Esophagus muscularis mucosa (tissue), 4 donors: Measurements from ENCODE around the gene EHD1. TPM values are rescaled to one million over a fixed set of nuclear protein-coding genes. Genes with fewer than 3 reads are reported as not detected.

ENCODE experiments used
- DNase-seq: peaks from one replicate; pipeline ENCODE4 v3.0.0-alpha.2; 2017; ENCODE audit errors: extremely low spot score
- H3K27ac ChIP-seq, 4 donors: fragments of 200-600 bp; sonication (generic); replicated peaks in 1 of 4; 1 replicate in 3 of 4; 2 replicates in 1 of 4; pipeline ENCODE4 v1.5.1; 2016 to 2019; ENCODE audit warnings: mild to moderate bottlenecking in 1 of 4
- H3K27me3 ChIP-seq, 4 donors: fragments of 200-600 bp; sonication (generic); one replicate each; pipeline versions ENCODE4 v1.5.1 to v1.6.0; 2016 to 2019
- H3K36me3 ChIP-seq, 4 donors: fragments of 200-600 bp; sonication (generic); one replicate each; pipeline ENCODE4 v1.5.1; 2016 to 2019
- H3K4me1 ChIP-seq, 4 donors: fragments of 200-600 bp; sonication (generic); one replicate each; pipeline ENCODE4 v1.5.1; 2016 to 2019
- H3K4me3 ChIP-seq, 4 donors: fragments of 200-600 bp; sonication (generic); 1 replicate in 2 of 4; 2 replicates in 2 of 4; pipeline ENCODE4 v1.5.1; 2016 to 2019; ENCODE audit warnings: mild to moderate bottlenecking in 4 of 4, moderate library complexity in 1 of 4
- H3K9me3 ChIP-seq, 4 donors: fragments of 200-600 bp; sonication (generic); 1 replicate in 3 of 4; 2 replicates in 1 of 4; pipeline ENCODE4 v1.5.1; 2016 to 2019
- CTCF ChIP-seq, 3 experiments: fragments of 200-600 bp in 2 of 3; fragments of 450-650 bp in 1 of 3; sonication (generic) in 2 of 3; IDR thresholded peaks; one replicate each; pipeline ENCODE4 v1.5.1; 2017 to 2019; ENCODE audit warnings: antibody characterized with exemption in 3 of 3, mild to moderate bottlenecking in 2 of 3, moderate library complexity in 1 of 3
- EP300 ChIP-seq: sonication (generic); formaldehyde crosslinking; IDR thresholded peaks from one replicate; pipeline ENCODE4 v1.6.1; 2017; ENCODE audit warnings: antibody characterized with exemption
- POLR2A ChIP-seq: fragments of 450-650 bp; IDR thresholded peaks from one replicate; pipeline ENCODE4 v1.6.1; 2017; ENCODE audit warnings: antibody characterized with exemption, moderate library complexity, mild to moderate bottlenecking, low read depth
- POLR2AphosphoS5 ChIP-seq, 2 donors: sonication (generic); formaldehyde crosslinking; IDR thresholded peaks; one replicate each; pipeline ENCODE4 v1.6.1; 2017; ENCODE audit warnings: antibody characterized with exemption in 2 of 2
- WGBS: methylation state at CpG from one replicate; pipeline ENCODE4 v1.1.5; 2018; 5-methylcytosine and 5-hydroxymethylcytosine counted together
- intact Hi-C: fragments of 100-400 bp; cut with DNase I; formaldehyde crosslinking; loops from one replicate; pipeline ENCODE4 v1.15.1; 2023
- total RNA-seq, 4 donors: library from RNA; depleted of rRNA; stranded (reverse); fragments of >200 nt; gene quantifications; one replicate each; pipeline versions ENCODE4 v1.1.0 to v1.2.1, GENCODE V29; 2016

Gene EHD1
- total RNA-seq, 4 donors from 2014 or later: 57.0 to 193 (median 104) TPM

DNA sequence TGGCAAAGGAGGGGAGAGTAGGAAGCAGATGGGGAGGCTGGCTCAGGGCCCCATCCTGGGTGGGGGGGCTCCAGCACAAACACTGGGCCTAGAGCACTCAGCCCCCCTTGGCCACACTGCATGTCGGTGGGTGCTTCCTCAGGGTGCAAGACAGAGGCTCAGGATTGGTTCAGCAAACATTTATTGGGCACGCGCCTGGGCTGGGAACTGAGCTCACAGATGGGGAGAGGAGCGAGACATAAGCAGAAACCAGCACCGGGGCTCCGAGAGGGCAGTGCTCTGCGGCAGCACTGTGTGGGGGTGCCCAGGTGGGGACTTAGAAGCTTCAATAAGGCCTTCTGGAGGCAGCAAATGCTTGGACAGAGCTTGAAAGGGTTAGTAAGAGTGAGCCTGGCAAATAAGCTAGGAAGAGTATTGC, 12.1 kb upstream of the EHD1 start:
- Histone ChIP-seq H3K27me3 (no peaks in the 10 kb centered on the region), H3K4me1 (peaks cover 30 to 37% (median 34%) of the 10 kb centered on the region in 4 donors), H3K27ac (no peak overlapping the region), H3K9me3 (no peaks in the 10 kb centered on the region), H3K36me3 (peaks cover 0 to 12% (median 9%) of the 10 kb centered on the region in 4 donors), H3K4me3 (no peak overlapping the region)
- no peak for TF ChIP-seq POLR2A
- TF ChIP-seq CTCF (IDR thresholded peaks at IDR 0.05): no peak
- TF ChIP-seq POLR2AphosphoS5 (IDR thresholded peaks at IDR 0.05): no peak
- no peak for TF ChIP-seq EP300
- WGBS: 90% methylated on average over 7 of the region's 7 CpGs
- intact Hi-C loops: loop anchor here (10.0 kb wide), 1 partner anchor 106 kb away; no protein-coding TSS in a partner anchor
- no peak for DNase-seq

DNA sequence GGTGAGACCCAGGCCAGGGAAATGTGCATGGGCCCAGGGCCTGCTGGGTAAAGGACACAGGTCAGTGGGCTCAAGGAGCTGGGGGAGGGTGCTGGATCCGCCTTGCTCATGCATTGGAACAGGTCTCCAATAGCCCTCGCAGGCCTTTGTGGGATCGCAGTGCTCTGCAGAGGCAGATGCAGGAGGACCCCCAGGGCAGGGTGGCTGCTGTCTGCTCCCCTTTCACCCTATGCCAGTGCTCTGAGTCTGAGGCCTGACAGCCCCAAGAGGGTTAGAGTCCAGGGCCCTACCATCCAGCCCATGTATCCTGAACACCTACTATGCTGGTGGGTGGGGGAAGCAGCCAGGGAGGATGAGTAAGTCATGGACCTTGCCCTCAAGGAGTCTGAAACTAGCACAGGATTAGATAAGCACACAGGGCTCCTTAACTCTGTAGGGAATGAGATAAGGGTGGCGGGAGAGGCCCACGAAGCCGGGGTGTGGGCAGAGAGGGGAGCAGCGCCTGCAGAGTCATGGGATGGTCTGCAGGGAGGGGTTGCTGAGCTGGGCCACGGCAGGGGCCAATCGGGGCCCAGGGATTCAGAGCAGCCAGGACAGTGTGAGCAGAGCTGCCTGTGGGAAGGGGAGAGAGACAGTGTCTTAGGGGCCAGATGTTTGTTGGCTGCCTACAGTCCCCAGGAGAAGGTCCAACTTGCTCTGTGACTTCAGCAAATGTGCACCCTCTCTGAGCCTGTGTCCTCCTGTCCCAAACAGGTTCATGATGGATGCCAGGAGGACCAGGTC, 10.5 kb upstream of the EHD1 start:
- no peaks in the 10 kb centered on the region for H3K36me3 ChIP-seq
- no peaks in the 10 kb centered on the region for H3K27me3 ChIP-seq
- intact Hi-C loops: no loop called here
- peaks cover 22 to 32% (median 25%) of the 10 kb centered on the region in 4 donors for H3K4me1 ChIP-seq
- no peak overlapping the region for H3K27ac ChIP-seq
- WGBS: 66% methylated on average over 9 of the region's 9 CpGs
- DNase-seq: no peak
- TF ChIP-seq POLR2A (no peak), POLR2AphosphoS5 (IDR thresholded peaks at IDR 0.05) (no peak), EP300 (no peak)
- H3K9me3 ChIP-seq: no peaks in the 10 kb centered on the region
- H3K4me3 ChIP-seq: no peak overlapping the region

DNA sequence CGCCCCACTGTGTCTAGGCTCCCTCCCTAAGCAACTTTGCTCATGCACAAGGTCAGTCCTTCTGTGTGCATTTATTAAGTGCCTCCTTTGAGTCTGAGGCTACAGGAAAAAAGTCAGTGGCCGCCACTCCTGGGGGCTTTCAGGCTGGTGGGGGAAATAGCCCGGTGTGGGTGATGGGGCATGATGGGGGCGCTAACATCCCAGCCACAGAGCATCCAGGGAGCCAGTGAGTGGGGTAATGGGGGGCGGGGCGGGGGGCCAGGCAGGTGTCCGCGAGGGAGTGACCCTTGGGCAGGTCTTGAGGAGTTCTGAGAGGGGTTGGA, 9.9 kb upstream of the EHD1 start:
- DNase-seq: no peak
- Histone ChIP-seq H3K27ac (peak overlapping the region in 2 of 4 donors; percentile 71 to 74), H3K9me3 (no peaks in the 10 kb centered on the region), H3K27me3 (no peaks in the 10 kb centered on the region), H3K4me3 (peak overlapping the region; percentile 31 to 41 (median 36)), H3K4me1 (peaks cover 19 to 26% (median 21%) of the 10 kb centered on the region in 4 donors), H3K36me3 (no peaks in the 10 kb centered on the region)
- intact Hi-C loops: no loop called here
- 35% methylated on average over 4 of the region's 8 CpGs for WGBS
- no peak for TF ChIP-seq POLR2AphosphoS5 (IDR thresholded peaks at IDR 0.05)
- no peak for TF ChIP-seq POLR2A
- TF ChIP-seq CTCF (IDR thresholded peaks at IDR 0.05): no peak
- no peak for TF ChIP-seq EP300

DNA sequence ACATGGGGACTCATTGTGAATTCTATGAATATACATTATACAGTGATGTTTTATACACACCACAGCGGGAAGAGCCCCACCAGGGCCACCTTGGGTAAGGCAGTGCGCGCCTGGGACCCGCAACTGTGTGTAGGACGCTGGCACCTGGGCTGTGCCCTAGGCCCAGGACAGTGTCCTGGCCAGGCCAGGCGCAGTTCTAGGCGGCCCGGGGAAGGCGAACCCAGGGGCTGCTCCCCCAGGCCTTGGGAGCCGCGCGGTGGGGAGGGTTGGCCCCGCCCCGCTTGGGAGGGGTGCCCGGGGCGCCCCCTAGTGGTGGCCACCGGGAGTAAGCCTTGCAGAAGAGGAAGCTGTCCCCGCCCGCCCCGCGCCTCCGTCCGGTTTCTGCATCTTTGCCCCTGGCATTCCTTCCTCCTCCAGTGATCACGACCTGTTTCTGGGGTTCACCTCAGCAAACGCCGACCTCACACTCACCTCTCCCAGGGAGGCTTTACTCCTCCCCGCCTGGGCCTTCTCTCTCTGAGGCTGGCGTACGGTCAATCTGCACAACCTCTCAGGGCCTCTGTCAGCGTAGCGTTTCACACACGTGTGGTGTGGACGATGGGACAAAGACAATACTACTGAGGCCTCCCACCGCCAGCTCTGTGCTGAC, 9.5 kb upstream of the EHD1 start:
- intact Hi-C loops: no loop called here
- TF ChIP-seq CTCF (IDR thresholded peaks at IDR 0.05) (peak in 2 of 3 experiments; percentile 95 to 97), POLR2AphosphoS5 (IDR thresholded peaks at IDR 0.05) (peak; percentile 31 to 50), POLR2A (no peak), EP300 (no peak)
- Histone ChIP-seq H3K4me1 (peaks cover 18 to 22% (median 19%) of the 10 kb centered on the region in 4 donors), H3K9me3 (no peaks in the 10 kb centered on the region), H3K27ac (peak overlapping the region; percentile 71 to 79 (median 74)), H3K27me3 (no peaks in the 10 kb centered on the region), H3K4me3 (peak overlapping the region; percentile 31 to 41 (median 36)), H3K36me3 (no peaks in the 10 kb centered on the region)
- 16% methylated on average over 19 of the region's 34 CpGs for WGBS
- DNase-seq: no peak

DNA sequence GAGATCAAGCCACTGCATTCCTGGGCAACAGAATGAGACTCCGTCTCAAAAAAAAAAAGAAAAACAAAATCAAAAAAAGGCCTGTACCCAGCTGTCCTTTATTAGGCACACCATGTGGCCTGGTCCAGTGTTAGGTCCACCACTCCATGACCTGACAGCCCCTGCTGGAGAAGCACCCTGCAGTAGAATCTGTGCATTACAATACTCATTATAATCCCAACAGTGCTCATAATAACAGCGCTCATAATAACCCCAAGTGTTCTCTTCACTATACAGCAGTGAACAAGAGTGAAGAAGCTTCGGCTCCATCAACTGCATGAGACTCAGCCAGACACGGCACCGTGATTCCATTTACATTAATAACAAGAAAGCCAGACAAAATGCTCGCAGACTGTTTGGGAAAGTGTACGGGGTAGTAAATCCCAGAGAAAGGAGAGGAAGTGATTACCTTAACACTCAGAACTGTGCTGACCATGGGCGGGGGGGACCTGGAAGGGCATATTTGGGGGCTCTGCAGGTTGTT, 8.9 kb upstream of the EHD1 start:
- Histone ChIP-seq H3K4me1 (peaks cover 16 to 23% (median 17%) of the 10 kb centered on the region in 4 donors), H3K4me3 (peak overlapping the region; percentile 31 to 41 (median 36)), H3K9me3 (no peaks in the 10 kb centered on the region), H3K27me3 (no peaks in the 10 kb centered on the region), H3K27ac (peak overlapping the region; percentile 71 to 79 (median 74)), H3K36me3 (no peaks in the 10 kb centered on the region)
- TF ChIP-seq CTCF (IDR thresholded peaks at IDR 0.05): no peak
- TF ChIP-seq POLR2A: no peak
- no peak for TF ChIP-seq POLR2AphosphoS5 (IDR thresholded peaks at IDR 0.05)
- TF ChIP-seq EP300: no peak
- WGBS: 65% methylated on average over 8 of the region's 8 CpGs
- intact Hi-C loops: no loop called here
- DNase-seq: no peak
